WTC11 (cell line): Measurements from ENCODE around the gene GASK1A.

Experiments
- ATF1 ChIP-seq: sonication (generic); formaldehyde crosslinking; IDR thresholded peaks from 2 replicates; pipeline ENCODE4 v1.8.1; 2023; ENCODE audit warnings: mild to moderate bottlenecking, moderate library complexity, missing genetic modification reagents
- PRRX2 ChIP-seq: fragments of 250-450 bp; sonication (Bioruptor Pico); IDR thresholded peaks from 2 replicates; pipeline ENCODE4 v1.8.0; 2021; ENCODE audit warnings: mild to moderate bottlenecking
- SMAD3 ChIP-seq: sonication (generic); formaldehyde crosslinking; IDR thresholded peaks from 2 replicates; pipeline ENCODE4 v1.8.0; 2022; ENCODE audit warnings: missing genetic modification reagents, mild to moderate bottlenecking, borderline replicate concordance
- SP1 ChIP-seq: sonication (generic); formaldehyde crosslinking; conservative IDR thresholded peaks from 2 replicates; pipeline ENCODE4 v1.8.1; 2022; ENCODE audit warnings: missing genetic modification reagents
- TP53 ChIP-seq: sonication (generic); formaldehyde crosslinking; IDR thresholded peaks from 2 replicates; pipeline ENCODE4 v1.8.1; 2023; ENCODE audit warnings: mild to moderate bottlenecking, missing genetic modification reagents
- USF2 ChIP-seq: sonication (generic); formaldehyde crosslinking; IDR thresholded peaks from 2 replicates; pipeline ENCODE4 v1.8.1; 2023; ENCODE audit warnings: mild to moderate bottlenecking, missing genetic modification reagents, moderate library complexity
- ZNF138 ChIP-seq: sonication (generic); formaldehyde crosslinking; conservative IDR thresholded peaks from 2 replicates; pipeline ENCODE4 v1.8.1; 2022; ENCODE audit warnings: mild to moderate bottlenecking, moderate library complexity, missing genetic modification reagents
- ZNF232 ChIP-seq: sonication (generic); formaldehyde crosslinking; IDR thresholded peaks from 2 replicates; pipeline ENCODE4 v1.8.0; 2022; ENCODE audit warnings: mild to moderate bottlenecking, missing genetic modification reagents
- ZNF263 ChIP-seq: sonication (generic); formaldehyde crosslinking; IDR thresholded peaks from 2 replicates; pipeline ENCODE4 v1.8.1; 2022; ENCODE audit warnings: low read depth, mild to moderate bottlenecking, moderate library complexity, missing genetic modification reagents
- ZNF423 ChIP-seq: fragments of 250-450 bp; sonication (Bioruptor Pico); IDR thresholded peaks from 2 replicates; pipeline ENCODE4 v2.1.2; 2022; ENCODE audit warnings: mild to moderate bottlenecking, moderate library complexity
- TF ChIP-seq, protein P1 (sequence below): fragments of 200-600 bp; IDR thresholded peaks from 2 replicates; pipeline ENCODE4 v1.8.0; 2022; ENCODE audit warnings: antibody characterized with exemption

DNA sequence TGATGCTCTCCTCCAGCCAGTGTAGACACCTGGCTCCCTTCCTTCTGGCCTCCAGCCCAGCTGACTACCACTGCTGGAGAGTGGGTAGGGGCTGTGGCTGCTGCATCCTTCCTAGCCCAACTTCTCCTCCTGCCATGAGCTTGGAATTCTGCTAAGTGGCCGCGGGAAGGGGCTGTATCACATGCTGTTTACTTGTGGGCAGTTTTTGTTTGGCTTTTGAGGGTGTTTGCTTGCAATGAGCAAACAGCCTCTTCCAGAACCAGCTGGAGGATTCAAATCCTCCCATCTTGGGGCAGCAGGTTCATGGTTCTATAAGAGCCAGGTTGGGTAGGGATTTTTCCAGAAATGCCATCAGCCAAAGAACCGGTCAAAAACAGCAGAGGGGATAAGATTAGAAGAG lies 9.0 kb downstream of the GASK1A start:
- TF ChIP-seq, protein P1, sequence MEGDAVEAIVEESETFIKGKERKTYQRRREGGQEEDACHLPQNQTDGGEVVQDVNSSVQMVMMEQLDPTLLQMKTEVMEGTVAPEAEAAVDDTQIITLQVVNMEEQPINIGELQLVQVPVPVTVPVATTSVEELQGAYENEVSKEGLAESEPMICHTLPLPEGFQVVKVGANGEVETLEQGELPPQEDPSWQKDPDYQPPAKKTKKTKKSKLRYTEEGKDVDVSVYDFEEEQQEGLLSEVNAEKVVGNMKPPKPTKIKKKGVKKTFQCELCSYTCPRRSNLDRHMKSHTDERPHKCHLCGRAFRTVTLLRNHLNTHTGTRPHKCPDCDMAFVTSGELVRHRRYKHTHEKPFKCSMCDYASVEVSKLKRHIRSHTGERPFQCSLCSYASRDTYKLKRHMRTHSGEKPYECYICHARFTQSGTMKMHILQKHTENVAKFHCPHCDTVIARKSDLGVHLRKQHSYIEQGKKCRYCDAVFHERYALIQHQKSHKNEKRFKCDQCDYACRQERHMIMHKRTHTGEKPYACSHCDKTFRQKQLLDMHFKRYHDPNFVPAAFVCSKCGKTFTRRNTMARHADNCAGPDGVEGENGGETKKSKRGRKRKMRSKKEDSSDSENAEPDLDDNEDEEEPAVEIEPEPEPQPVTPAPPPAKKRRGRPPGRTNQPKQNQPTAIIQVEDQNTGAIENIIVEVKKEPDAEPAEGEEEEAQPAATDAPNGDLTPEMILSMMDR: no peak
- TF ChIP-seq PRRX2 (CRISPR knock-in tag) (no peak), USF2 (CRISPR knock-in tag) (no peak), TP53 (no peak), ZNF138 (CRISPR knock-in tag) (no peak), ZNF423 (CRISPR knock-in tag) (no peak), ZNF232 (CRISPR knock-in tag) (no peak), SMAD3 (CRISPR knock-in tag) (no peak), SP1 (CRISPR knock-in tag) (no peak), ZNF263 (CRISPR knock-in tag) (no peak), ATF1 (CRISPR knock-in tag) (no peak)
